MM.1S (cell line): ENCODE data around the gene POLR2C.

Experiments
- CTCF ChIP-seq: fragments of 300-600 bp; sonication (generic); IDR thresholded peaks from 2 replicates; pipeline ENCODE4 v1.5.1; 2016; ENCODE audit warnings: antibody characterized with exemption, low read length, mixed read lengths
- EZH2 ChIP-seq: fragments of 300-600 bp; sonication (generic); optimal IDR thresholded peaks from 2 replicates; pipeline ENCODE3; 2017; ENCODE audit warnings: low read depth, mild to moderate bottlenecking, antibody characterized with exemption, low read length, mixed read lengths

- no peak for TF ChIP-seq CTCF
- no peak for TF ChIP-seq EZH2
Observed at GRCh38 chr16:57469917-57470470, 7.5 kb downstream of the POLR2C start.
